Caco-2 (cell line): ENCODE measurements around the gene STEAP1B. TPM values are rescaled to one million over a fixed set of nuclear protein-coding genes. Genes with fewer than 3 reads are reported as not detected.

Experiments
- BruUV-seq: library from RNA; stranded (reverse); fragments of 400-500 nt; replicated peaks from 2 replicates; lab custom pipeline; 2021; lab: Mats Ljungman, UMichigan
- CTCF ChIA-PET: fragments of 300-600 bp; sonication (Branson Sonifier 250); formaldehyde crosslinking; loops from one replicate; lab custom pipeline; 2022; ENCODE audit warnings: antibody characterized with exemption; lab: Charles Lee
- POLR2A ChIA-PET: fragments of 300-600 bp; sonication (Branson Sonifier 250); formaldehyde crosslinking; loops from one replicate; lab custom pipeline; 2022; ENCODE audit warnings: antibody characterized with exemption; lab: Charles Lee
- DNase-seq, 2 experiments: peaks; one replicate each; pipeline versions ENCODE4 v3.0.0 to v3.0.0-alpha.2; 2020 to 2022
- H3K27me3 ChIP-seq: replicated peaks from 2 replicates; pipeline ENCODE4 v1.6.0; 2011; ENCODE audit warnings: low read length; ENCODE audit not compliant: control insufficient read depth, insufficient read depth
- H3K36me3 ChIP-seq: 2 replicates; pipeline ENCODE4 v1.5.1; 2011; ENCODE audit warnings: low read length; ENCODE audit not compliant: control insufficient read depth, insufficient read depth
- H3K4me1 ChIP-seq: fragments of 250-450 bp; sonication (Bioruptor Pico); 2 replicates; pipeline ENCODE4 v1.5.1; 2020; ENCODE audit warnings: mild to moderate bottlenecking
- H3K4me3 ChIP-seq: 2 replicates; pipeline ENCODE4 v1.5.1; 2011; ENCODE audit warnings: low read depth, mild to moderate bottlenecking, control low read depth, low read length
- H3K9me3 ChIP-seq: fragments of 250-450 bp; sonication (Bioruptor Pico); 2 replicates; pipeline ENCODE4 v1.5.1; 2020; ENCODE audit warnings: mild to moderate bottlenecking, moderate library complexity
- H3K27ac Mint-ChIP-seq: one replicate; pipeline ENCODE4 v1.8.0; 2022; ENCODE audit warnings: mixed read lengths; ENCODE audit not compliant: unreplicated experiment
- H3K27me3 Mint-ChIP-seq: one replicate; pipeline ENCODE4 v1.8.0; 2022; ENCODE audit warnings: mixed read lengths; ENCODE audit not compliant: insufficient read depth, unreplicated experiment
- H3K36me3 Mint-ChIP-seq: one replicate; pipeline ENCODE4 v1.8.0; 2022; ENCODE audit warnings: mild to moderate bottlenecking, mixed read lengths; ENCODE audit not compliant: insufficient read depth, unreplicated experiment
- H3K4me1 Mint-ChIP-seq: one replicate; pipeline ENCODE4 v1.8.0; 2022; ENCODE audit warnings: low read depth, mixed read lengths; ENCODE audit not compliant: unreplicated experiment
- H3K4me3 Mint-ChIP-seq: one replicate; pipeline ENCODE4 v1.8.0; 2022; ENCODE audit warnings: mild to moderate bottlenecking, moderate library complexity, mixed read lengths; ENCODE audit not compliant: unreplicated experiment
- H3K9me3 Mint-ChIP-seq: one replicate; pipeline ENCODE4 v1.8.0; 2022; ENCODE audit warnings: mixed read lengths; ENCODE audit not compliant: unreplicated experiment
- CTCF ChIP-seq, 2 experiments: fragments of 200-600 bp in 1 of 2; IDR thresholded peaks; 1 replicate in 1 of 2; 2 replicates in 1 of 2; pipeline versions ENCODE4 v1.5.1 to v1.8.0; 2011 to 2022; ENCODE audit warnings: antibody characterized with exemption in 1 of 2, control low read depth in 1 of 2, inconsistent platforms in 1 of 2, low read depth in 1 of 2, low read length in 1 of 2, mild to moderate bottlenecking in 1 of 2, moderate library complexity in 1 of 2; ENCODE audit not compliant: insufficient read depth in 1 of 2, severe bottlenecking in 1 of 2, unreplicated experiment in 1 of 2
- intact Hi-C: fragments of 100-400 bp; cut with micrococcal nuclease; formaldehyde crosslinking; loops from one replicate; pipeline ENCODE4 v1.10.0; 2022; ENCODE audit not compliant: unreplicated experiment
- total RNA-seq: library from RNA; stranded (reverse); gene quantifications from 2 replicates; pipeline ENCODE4 v1.2.3, GENCODE V29; 2022

STEAP1B gene
- total RNA-seq, 1 experiment from 2014 or later, result 1.7 TPM

DNA sequence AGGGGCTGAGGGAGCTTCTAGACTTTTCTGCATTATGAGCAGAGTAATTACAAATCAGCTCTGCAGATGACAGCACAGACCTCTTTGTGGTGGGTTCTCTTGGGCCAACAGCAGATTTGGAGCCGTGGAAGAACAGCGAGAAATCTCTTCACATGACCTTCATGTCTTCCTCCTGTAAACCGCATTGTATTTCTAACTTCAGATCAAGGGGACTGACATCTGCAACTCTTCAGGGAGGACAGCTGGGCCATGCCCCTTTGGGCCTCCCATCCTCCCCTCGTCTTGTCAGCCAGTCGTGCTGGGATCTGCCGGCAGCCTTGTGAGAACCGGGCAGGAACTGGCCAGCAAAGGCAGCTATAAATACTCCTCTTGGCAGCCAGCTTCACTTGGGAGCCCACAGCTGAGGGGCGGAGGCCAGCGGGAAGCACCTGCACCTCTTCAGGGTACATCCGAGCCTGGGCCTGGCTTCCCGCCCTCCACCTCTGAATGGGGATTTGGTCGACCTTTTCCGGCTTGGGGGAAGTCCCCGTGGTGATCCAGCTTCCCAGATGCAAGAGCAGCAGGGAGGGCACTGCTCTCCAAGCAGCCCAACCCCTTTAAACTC lies 54.7 kb downstream of the STEAP1B start:
- H3K27ac Mint-ChIP-seq, result peak overlapping the region; percentile 53
- Histone ChIP-seq H3K4me1 (peaks cover 10% of the 10 kb centered on the region; the same call in 1 of the 2 replicates), H3K27me3 (no peaks in the 10 kb centered on the region), H3K36me3 (no peaks in the 10 kb centered on the region), H3K9me3 (no peaks in the 10 kb centered on the region), H3K4me3 (no peak overlapping the region)
- H3K4me1 Mint-ChIP-seq, result peaks cover 14% of the 10 kb centered on the region
- DNase-seq, result no peak
- no peak overlapping the region for H3K4me3 Mint-ChIP-seq
- POLR2A ChIA-PET, result no interaction called here
- intact Hi-C loops, result no loop called here
- no peaks in the 10 kb centered on the region for H3K9me3 Mint-ChIP-seq
- no peaks in the 10 kb centered on the region for H3K27me3 Mint-ChIP-seq
- no peaks in the 10 kb centered on the region for H3K36me3 Mint-ChIP-seq
- CTCF ChIA-PET, result no interaction called here
- TF ChIP-seq CTCF (IDR thresholded peaks at IDR 0.05; ENCODE audit: insufficient read depth in 1 of 2, low read depth in 1 of 2, low read length in 1 of 2, severe bottlenecking in 1 of 2, unreplicated experiment in 1 of 2), result no peak
- BruUV-seq, result no TSS peak

- no peaks in the 10 kb centered on the region for H3K36me3 ChIP-seq
- no peak for DNase-seq
- Mint-ChIP-seq H3K27ac (peak overlapping the region; percentile 53), H3K4me3 (no peak overlapping the region), H3K4me1 (peaks cover 14% of the 10 kb centered on the region), H3K9me3 (no peaks in the 10 kb centered on the region), H3K27me3 (no peaks in the 10 kb centered on the region), H3K36me3 (no peaks in the 10 kb centered on the region)
- ChIA-PET CTCF (interaction anchor here (0.6 kb wide), 1 partner anchor 363 kb away, joined by 3 read pairs; no protein-coding TSS in a partner anchor), POLR2A (no interaction called here)
- no TSS peak for BruUV-seq
- peaks cover 10% of the 10 kb centered on the region; the same call in 1 of the 2 replicates for H3K4me1 ChIP-seq
- intact Hi-C loops, result no loop called here
- no peak for TF ChIP-seq CTCF (IDR thresholded peaks at IDR 0.05; ENCODE audit: insufficient read depth in 1 of 2, low read depth in 1 of 2, low read length in 1 of 2, severe bottlenecking in 1 of 2, unreplicated experiment in 1 of 2)
- no peaks in the 10 kb centered on the region for H3K9me3 ChIP-seq
- no peak overlapping the region for H3K4me3 ChIP-seq
- no peaks in the 10 kb centered on the region for H3K27me3 ChIP-seq
Observed at GRCh38 chr7:22444181-22444971, 55.6 kb downstream of the STEAP1B start.

DNA sequence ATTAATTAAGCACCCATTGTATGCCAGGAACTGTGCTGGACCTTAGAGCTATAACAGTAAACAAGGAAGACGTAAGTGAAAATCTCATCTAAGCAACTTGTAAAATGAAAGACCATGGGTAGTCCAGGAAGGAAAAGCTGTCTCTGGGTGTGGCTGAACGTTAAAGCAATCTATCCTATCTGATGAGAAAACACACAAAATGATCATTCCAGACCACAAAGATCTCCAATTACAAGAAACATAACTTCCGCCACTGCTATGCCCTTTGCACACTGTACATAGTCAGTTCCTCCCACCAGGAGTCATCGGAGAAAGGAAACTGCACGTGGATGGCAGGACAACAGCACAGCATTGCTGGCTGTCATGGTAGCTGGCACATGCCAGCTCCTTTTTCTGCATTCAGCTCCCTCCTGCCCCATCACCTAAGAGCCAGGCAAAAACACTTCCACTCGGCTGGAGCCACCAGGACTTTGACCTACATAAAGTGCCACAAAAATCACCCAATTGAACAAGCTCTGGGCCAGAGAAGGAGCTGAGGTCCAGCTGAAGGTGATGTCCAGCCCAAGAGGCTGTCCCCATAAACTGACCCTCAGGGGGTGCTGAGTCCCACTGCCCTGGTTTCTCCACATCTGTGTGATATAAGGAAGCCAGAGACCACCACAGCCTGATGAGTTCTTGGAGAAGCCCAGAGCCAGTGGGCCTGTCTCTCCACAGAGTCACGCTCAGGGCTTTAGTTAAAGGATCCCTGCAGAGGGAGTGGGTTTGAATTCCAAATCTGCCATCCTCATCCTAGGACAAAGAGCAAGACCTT lies 56.4 kb downstream of the STEAP1B start:
- no peak overlapping the region for H3K27ac Mint-ChIP-seq
- no peak overlapping the region for H3K4me3 Mint-ChIP-seq
- intact Hi-C loops, result no loop called here
- no peaks in the 10 kb centered on the region for H3K9me3 ChIP-seq
- no peak for TF ChIP-seq CTCF (IDR thresholded peaks at IDR 0.05; ENCODE audit: insufficient read depth in 1 of 2, low read depth in 1 of 2, low read length in 1 of 2, severe bottlenecking in 1 of 2, unreplicated experiment in 1 of 2)
- H3K27me3 ChIP-seq, result no peaks in the 10 kb centered on the region
- POLR2A ChIA-PET, result no interaction called here
- H3K4me3 ChIP-seq, result no peak overlapping the region
- no peaks in the 10 kb centered on the region for H3K27me3 Mint-ChIP-seq
- peaks cover 14% of the 10 kb centered on the region for H3K4me1 Mint-ChIP-seq
- H3K36me3 ChIP-seq, result no peaks in the 10 kb centered on the region
- peaks cover 10% of the 10 kb centered on the region; the same call in 1 of the 2 replicates for H3K4me1 ChIP-seq
- H3K9me3 Mint-ChIP-seq, result no peaks in the 10 kb centered on the region
- CTCF ChIA-PET, result interaction anchor here (0.6 to 1.6 kb wide), 2 partner anchors 9 to 362 kb away, joined by 3 read pairs; no protein-coding TSS in a partner anchor
- H3K36me3 Mint-ChIP-seq, result no peaks in the 10 kb centered on the region
- no TSS peak for BruUV-seq
- DNase-seq, result no peak
